Measurements from ENCODE around the gene ZNF722.
A peak's percentile ranks its signal among the peaks of the same experiment; 100 is the strongest.
"Not testable (repeated sequence)": the region's sequence is repeated elsewhere in the genome, so short reads cannot be mapped to it uniquely, and the experiment has no call there.

Gene ZNF722

GRCh38 chr7:63998549-63998948 is at the start of gene ZNF722:
TSS of gene ZNF722 (plus strand) at chr7:63998849. CDS start at chr7:63998962, 113 bp downstream.
- Mint-ChIP-seq H3K27ac (ENCODE audit: low read depth) (no peak within 1 kb of the TSS), H3K27me3 (no peaks in the 10 kb centered on the region), H3K9me3 (peaks cover 5% of the 10 kb centered on the region), H3K36me3 (ENCODE audit: insufficient read depth) (no peaks in the 10 kb centered on the region), H3K4me3 (no peak within 1 kb of the TSS), H3K4me1 (no peaks in the 10 kb centered on the region)
- DNase-seq (ENCODE audit: low spot score in 2 of 2) (no peak), ATAC-seq (replicated peaks; ENCODE audit: extremely low read depth, poor library complexity, severe bottlenecking) (no peak)

- no peaks in the 10 kb centered on the region for H3K4me1 Mint-ChIP-seq
- no peak overlapping the region for H3K4me3 Mint-ChIP-seq
- H3K27me3 Mint-ChIP-seq: no peaks in the 10 kb centered on the region
- ATAC-seq (replicated peaks; ENCODE audit: extremely low read depth, poor library complexity, severe bottlenecking) (no peak), DNase-seq (ENCODE audit: low spot score in 2 of 2) (no peak)
- no peak overlapping the region for H3K27ac Mint-ChIP-seq (ENCODE audit: low read depth)
- peaks cover 14% of the 10 kb centered on the region for H3K9me3 Mint-ChIP-seq
- no peaks in the 10 kb centered on the region for H3K36me3 Mint-ChIP-seq (ENCODE audit: insufficient read depth)
Measured at GRCh38 chr7:63953181-63953580, 45.5 kb upstream of the ZNF722 start.

- no peaks in the 10 kb centered on the region for H3K4me1 Mint-ChIP-seq
- ATAC-seq (replicated peaks; ENCODE audit: extremely low read depth, poor library complexity, severe bottlenecking): no peak
Measured at GRCh38 chr7:63968629-63969028, 30.0 kb upstream of the ZNF722 start.

GRCh38 chr7:64015496-64015895 is 16.8 kb downstream of the ZNF722 start:
- H3K4me3 Mint-ChIP-seq; H3K36me3 Mint-ChIP-seq (ENCODE audit: insufficient read depth); DNase-seq (ENCODE audit: low spot score in 2 of 2); H3K27ac Mint-ChIP-seq (ENCODE audit: low read depth); ATAC-seq (replicated peaks; ENCODE audit: extremely low read depth, poor library complexity, severe bottlenecking); H3K27me3 Mint-ChIP-seq; H3K4me1 Mint-ChIP-seq: not testable (repeated sequence)
- peaks cover 24% of the 10 kb centered on the region for H3K9me3 Mint-ChIP-seq

More at GRCh38 chr7:63968629-63969028, 30.0 kb upstream of the ZNF722 start:
- H3K36me3 Mint-ChIP-seq (ENCODE audit: insufficient read depth): no peaks in the 10 kb centered on the region
- no peak for DNase-seq (ENCODE audit: low spot score in 2 of 2)
- peaks cover 1% of the 10 kb centered on the region for H3K9me3 Mint-ChIP-seq
- no peak overlapping the region for H3K4me3 Mint-ChIP-seq
- H3K27me3 Mint-ChIP-seq: no peaks in the 10 kb centered on the region
- H3K27ac Mint-ChIP-seq (ENCODE audit: low read depth): no peak overlapping the region

GRCh38 chr7:64035388-64035787 is 36.7 kb downstream of the ZNF722 start:
- no peaks in the 10 kb centered on the region for H3K27me3 Mint-ChIP-seq
- ATAC-seq (replicated peaks; ENCODE audit: extremely low read depth, poor library complexity, severe bottlenecking): no peak
- no peak for DNase-seq (ENCODE audit: low spot score in 2 of 2)
- peaks cover 23% of the 10 kb centered on the region for H3K9me3 Mint-ChIP-seq
- no peaks in the 10 kb centered on the region for H3K36me3 Mint-ChIP-seq (ENCODE audit: insufficient read depth)
- H3K4me1 Mint-ChIP-seq: no peaks in the 10 kb centered on the region
- no peak overlapping the region for H3K27ac Mint-ChIP-seq (ENCODE audit: low read depth)
- H3K4me3 Mint-ChIP-seq: no peak overlapping the region

- no peak overlapping the region for H3K27ac Mint-ChIP-seq (ENCODE audit: low read depth)
- peaks cover 23% of the 10 kb centered on the region for H3K9me3 Mint-ChIP-seq
- H3K4me1 Mint-ChIP-seq: no peaks in the 10 kb centered on the region
- H3K4me3 Mint-ChIP-seq: no peak overlapping the region
- no peak for ATAC-seq (replicated peaks; ENCODE audit: extremely low read depth, poor library complexity, severe bottlenecking)
- no peak for DNase-seq (ENCODE audit: low spot score in 2 of 2)
- no peaks in the 10 kb centered on the region for H3K36me3 Mint-ChIP-seq (ENCODE audit: insufficient read depth)
- H3K27me3 Mint-ChIP-seq: no peaks in the 10 kb centered on the region
Measured at GRCh38 chr7:64037095-64037494, 38.4 kb downstream of the ZNF722 start.

GRCh38 chr7:64045301-64046040 is 46.8 kb downstream of the ZNF722 start, which contains the start of gene ZNF727:
TSS of gene ZNF727 (plus strand) at chr7:64045434. CDS start at chr7:64045622, 188 bp downstream.
- Mint-ChIP-seq H3K4me1 (no peaks in the 10 kb centered on the region), H3K27ac (ENCODE audit: low read depth) (peak within 1 kb of the TSS; percentile 29), H3K27me3 (no peaks in the 10 kb centered on the region), H3K9me3 (peaks cover 21% of the 10 kb centered on the region), H3K36me3 (ENCODE audit: insufficient read depth) (no peaks in the 10 kb centered on the region), H3K4me3 (peak within 1 kb of the TSS; percentile 44)
- DNase-seq (ENCODE audit: low spot score in 2 of 2) (no peak), ATAC-seq (replicated peaks; ENCODE audit: extremely low read depth, poor library complexity, severe bottlenecking) (peak; percentile 43)

- Mint-ChIP-seq H3K9me3 (peaks cover 21% of the 10 kb centered on the region), H3K36me3 (ENCODE audit: insufficient read depth) (no peaks in the 10 kb centered on the region), H3K27ac (ENCODE audit: low read depth) (no peak overlapping the region), H3K27me3 (no peaks in the 10 kb centered on the region), H3K4me1 (no peaks in the 10 kb centered on the region), H3K4me3 (peak overlapping the region; percentile 44)
- no peak for DNase-seq (ENCODE audit: low spot score in 2 of 2)
- ATAC-seq (replicated peaks; ENCODE audit: extremely low read depth, poor library complexity, severe bottlenecking): no peak
Measured at GRCh38 chr7:64046041-64046389, 47.4 kb downstream of the ZNF722 start.
